HG02973 (cell line): ENCODE data around the gene CDS2.
A peak's percentile ranks its signal among the peaks of the same experiment; 100 is the strongest.
"Not testable (repeated sequence)": the region's sequence is repeated elsewhere in the genome, so short reads cannot be mapped to it uniquely, and the experiment has no call there.

Experiments
- ATAC-seq: cut with Tn5 transposase; IDR thresholded peaks from one replicate; pipeline ENCODE4 v1.9.1; 2021; ENCODE audit warnings: moderate library complexity; ENCODE audit not compliant: unreplicated experiment

Gene CDS2

DNA sequence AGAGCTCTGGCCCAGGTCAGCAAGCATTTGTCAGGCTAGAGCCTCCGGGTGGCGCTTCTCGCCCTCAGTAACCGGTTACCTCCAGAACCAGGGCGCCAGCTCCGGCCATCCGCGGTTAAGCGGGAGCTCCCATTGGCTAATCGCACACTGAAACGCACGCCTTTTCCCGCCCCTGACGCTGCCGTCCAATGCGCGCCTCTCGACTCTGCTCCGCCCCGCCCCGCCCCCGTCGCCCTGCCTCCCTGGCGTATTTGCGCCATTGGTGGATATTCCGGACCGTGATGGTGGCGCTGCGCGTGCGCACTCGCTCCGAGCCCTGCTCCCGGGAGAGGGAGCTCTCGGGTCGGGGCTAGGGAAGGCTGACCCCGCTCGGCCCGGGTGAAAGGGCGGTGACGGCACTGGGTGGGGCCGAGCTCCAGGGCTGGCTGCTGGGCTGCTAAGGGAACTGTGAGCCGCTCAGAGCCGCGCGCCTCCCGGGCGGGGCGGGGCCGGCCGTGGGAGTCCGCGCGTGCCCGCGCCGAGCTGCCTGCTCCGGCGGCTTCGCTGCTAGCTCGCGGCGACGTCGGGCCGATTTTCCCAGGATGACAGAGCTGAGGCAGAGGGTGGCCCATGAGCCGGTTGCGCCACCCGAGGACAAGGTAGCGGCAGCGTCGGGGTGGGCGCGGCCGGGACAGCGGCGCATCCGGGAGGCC is at the start of gene CDS2:
TSS of gene CDS2 (plus strand) at position 497 of the 692 bp plus-strand sequence. CDS start at position 582, 85 bp downstream.
- ATAC-seq = peak; percentile 81

DNA sequence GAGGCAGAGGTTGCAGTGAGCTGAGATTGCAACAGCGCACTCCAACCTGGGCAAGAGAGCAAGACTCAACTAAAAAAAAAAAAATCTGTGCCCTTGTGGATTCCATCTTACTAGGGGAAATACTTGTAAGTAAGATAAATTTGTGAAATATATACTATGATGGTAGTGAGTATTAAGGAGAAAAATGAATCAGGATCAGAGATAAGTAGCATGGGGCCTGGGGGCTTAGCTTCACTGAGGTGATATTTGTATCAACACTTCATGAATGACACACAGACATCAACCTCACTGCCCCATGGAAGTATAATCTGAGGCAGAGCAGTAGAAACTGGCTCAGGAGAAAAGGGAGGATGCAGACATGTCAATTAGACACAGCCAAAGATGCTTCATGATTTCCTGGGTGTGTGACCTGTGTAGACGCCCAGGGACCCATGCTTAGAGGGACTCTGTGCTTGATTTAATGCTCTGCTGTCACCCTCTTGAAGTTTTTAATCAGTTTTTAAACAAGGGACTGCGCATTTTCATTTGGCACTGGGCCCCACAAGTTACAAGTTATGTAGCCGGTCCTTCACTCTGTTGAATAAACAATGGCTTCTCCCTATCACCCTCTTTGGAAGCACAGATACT is 48.9 kb upstream of the CDS2 start:
- no peak for ATAC-seq

DNA sequence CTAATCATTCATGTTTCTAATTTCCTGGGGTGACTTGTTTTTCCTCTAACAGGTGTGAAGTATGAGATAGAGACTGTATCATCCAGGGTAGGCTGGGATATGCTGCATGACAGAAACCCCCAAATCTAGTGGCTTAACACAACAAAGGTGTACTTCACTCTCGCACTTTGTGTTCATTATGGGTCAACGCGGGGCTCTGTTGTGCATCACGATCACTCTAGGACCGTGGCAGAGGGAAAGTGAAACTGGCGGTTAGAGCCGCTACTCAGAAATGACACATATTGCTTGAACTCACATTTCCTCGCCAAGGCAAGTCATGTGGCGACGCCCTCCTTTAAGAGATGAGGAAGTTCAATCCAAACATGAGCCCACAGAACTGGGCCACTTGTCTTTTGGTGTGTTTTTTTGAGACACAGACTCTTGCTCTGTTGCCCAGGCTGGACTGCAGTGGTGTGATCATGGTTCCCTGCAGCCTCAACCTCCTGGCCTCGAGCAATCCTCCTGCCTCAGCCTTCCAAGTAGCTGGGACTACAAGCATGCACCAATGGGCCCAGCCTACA is 48.3 kb upstream of the CDS2 start:
- ATAC-seq = peak; percentile 82

DNA sequence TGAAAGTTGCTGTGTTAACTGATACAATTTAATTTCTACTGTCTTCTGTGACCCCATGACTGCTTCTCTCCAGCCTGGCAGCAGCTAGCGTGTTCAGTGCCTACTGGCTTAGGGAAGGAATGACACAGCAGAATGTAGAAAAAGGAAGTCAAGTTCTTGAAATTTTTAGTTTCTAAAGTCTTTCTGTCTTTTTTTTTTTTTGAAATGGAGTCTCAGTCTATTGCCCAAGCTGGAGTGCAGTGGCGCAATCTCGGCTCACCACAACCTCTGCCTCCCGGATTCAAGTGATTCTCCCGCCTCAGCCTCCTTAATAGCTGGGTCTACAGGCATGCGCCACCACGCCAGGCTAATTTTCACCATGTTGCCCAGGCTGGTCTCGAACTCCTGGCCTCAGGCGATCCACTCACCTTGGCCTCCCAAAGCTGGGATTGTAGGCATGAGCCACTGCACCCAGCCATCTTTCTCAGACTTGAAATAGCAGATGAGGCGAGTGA is 46.4 kb upstream of the CDS2 start:
- ATAC-seq = peak; percentile 30

DNA sequence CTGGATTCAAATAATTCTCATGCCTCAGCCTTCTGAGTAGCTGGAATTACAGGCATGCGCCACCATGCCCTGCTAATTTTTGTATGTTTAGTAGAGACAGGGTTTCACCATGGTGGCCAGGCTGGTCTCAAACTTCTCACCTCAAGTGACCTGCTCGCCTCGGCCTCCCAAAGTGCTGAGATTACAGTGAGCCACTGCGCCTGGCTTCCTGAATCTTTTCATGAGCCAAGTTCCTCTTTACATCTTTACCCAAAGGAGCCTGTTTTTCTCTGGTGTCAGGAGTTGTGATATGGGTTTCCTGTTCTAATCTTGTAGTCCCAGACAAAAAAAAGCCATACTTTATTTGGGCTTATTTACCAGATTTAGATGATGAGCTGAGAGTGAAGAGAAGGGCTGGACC is 41.4 kb upstream of the CDS2 start:
- no peak for ATAC-seq

DNA sequence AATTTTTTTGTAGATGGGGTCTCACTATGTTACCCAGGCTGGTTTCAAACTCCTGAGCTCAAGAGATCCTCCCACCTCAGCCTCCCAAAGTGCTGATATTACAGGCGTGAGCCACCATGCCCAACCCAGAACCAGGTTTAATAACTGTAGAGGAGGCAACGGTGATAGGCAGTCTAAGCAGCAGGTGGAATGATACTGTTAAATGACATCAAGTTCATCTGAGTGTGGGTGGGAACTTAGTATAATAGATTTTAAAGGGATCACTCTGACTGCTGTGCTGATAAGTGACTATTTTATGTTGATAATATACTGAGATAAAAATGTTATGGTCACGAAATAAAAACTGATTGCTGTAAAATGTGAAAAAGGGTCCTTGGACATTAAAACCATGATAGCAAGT is 38.1 kb upstream of the CDS2 start:
- ATAC-seq = no peak

DNA sequence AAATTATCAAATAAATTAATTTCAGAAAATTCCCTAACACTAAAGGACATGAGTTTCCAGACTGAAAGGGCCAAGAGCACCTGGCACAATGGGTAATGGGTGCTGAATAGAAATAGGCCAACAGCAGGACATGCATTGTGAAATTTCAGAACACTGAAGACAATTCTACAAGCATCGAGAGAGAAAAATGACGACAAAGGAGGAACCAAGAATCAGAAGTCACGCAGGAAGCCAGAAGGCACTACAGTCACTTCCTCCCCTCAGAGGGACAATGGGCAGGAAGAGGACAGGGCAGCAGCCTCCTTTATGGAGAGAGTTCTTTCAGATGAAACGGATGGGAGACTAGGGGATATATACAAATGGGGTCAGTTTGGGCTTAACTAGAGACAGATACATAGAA is 36.6 kb upstream of the CDS2 start:
- peak; percentile 72 for ATAC-seq

DNA sequence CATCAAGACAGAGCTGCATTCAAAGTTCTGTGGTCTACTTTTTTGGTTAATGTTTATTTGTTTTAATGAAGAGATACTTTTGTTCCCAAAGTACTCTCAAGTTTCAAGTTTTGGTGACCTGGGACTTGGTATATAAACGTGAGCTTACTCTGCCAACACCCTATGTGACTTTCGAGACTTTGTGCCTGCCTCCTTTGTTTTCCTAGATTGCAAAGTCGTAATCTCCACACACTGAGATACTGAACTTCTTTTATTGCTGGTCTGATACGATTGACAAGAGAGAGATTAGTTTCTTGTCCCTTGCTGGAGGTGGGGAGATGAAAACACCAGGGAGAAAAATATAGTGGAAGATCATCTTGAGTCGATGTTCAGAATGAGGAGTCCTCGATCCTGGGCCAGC is 34.9 kb upstream of the CDS2 start:
- no peak for ATAC-seq

DNA sequence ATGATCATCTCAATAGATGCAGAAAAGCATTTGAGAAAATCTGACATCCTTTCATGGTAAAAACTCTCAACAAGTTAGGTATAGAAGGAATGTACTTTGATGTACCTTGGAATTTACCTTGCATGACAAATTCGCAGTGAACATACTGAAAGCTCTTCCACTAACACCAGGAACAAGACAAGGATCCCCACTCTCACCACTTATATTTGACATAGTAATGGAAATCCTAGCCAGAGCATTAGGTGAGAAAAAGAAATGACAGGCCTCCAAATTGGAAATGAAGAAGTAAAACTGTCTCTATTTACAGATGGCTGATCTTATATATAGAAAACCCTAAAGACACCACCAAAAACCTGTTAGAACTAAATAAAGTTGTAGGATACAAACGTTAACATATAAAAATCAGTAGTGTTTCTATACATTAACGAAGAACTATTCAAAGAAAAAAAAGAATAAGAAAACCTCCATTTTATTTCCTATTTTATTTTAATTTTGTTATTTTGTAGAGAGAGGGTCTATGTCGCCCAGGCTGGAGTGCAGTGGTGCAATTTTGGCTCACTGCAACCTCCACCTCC is 34.0 kb upstream of the CDS2 start:
- no peak for ATAC-seq

DNA sequence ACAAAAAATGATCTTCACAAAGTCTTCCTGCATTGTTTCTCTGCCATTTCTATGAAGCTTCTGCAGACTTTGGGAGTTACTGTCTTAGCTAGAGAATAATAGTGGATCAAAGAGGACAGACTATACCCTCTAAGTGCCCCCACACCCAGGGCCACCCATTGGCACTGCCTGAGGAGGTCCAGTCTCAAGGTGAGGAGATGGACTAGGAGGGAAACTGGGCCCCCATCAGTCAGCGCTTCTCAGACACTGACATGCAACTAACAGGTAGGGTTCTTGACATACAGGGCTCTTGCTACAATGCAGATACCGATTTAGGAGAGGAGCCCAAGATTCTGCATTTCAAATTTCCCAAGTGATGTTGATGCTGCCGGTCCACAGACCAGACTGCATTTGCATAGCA is 31.4 kb upstream of the CDS2 start:
- no peak for ATAC-seq

DNA sequence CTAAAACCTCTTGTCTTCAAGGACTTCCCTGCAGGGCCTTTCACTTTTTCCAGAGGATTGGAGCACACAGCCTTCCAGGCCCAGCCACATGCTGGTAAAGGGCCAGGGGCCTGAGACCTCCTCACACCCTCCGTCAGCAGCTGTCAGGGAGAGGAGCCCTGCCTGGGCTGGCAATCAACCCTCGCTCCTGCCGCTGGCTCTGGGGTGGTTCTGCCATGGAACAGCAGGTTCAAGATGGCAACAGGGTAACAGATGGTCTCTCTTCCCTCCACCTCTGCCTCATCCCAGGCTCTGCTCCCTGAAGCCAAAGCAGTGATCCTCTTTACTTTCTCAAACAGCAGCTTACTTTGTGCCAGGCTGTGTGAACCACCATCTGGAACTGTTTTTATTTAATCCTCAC is 30.9 kb upstream of the CDS2 start:
- no peak for ATAC-seq

DNA sequence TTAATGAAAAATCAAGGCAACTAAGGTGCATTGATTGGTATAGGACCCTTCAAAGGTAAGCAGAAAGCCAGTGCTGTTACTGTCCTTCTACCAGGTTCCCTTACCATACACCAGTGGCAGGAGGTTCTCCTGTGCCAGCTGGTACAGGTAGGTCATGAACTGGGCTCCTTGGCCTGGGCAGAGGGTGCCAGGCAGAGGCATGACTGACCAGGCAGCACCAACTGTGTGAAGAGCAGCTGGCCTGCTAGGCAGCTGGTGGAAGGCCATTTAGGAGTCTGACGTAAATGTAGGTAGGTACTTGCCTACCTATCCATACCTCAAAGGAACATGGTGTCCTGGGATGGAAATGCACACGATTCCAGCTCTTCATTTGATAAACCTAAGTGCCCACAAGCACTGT is 30.3 kb upstream of the CDS2 start:
- no peak for ATAC-seq

DNA sequence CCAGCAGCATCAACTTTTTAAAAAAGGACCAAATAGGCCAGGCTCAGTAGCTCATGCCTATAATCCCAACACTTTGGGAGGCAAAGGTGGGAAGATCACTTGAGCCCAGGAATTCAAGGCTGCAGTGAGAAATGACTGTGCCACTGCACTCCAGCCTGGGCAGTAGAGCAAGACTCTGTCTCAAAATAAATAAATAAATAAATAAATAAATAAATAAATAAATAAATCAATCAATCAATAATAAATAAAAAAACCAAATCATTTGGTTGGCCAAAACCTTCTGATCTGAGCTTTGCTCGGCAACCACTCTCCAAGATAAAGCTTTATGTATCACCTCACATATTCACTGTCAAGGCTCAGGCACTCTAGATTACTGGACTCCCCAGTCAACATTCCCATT is 27.8 kb upstream of the CDS2 start:
- ATAC-seq = not testable (repeated sequence)

DNA sequence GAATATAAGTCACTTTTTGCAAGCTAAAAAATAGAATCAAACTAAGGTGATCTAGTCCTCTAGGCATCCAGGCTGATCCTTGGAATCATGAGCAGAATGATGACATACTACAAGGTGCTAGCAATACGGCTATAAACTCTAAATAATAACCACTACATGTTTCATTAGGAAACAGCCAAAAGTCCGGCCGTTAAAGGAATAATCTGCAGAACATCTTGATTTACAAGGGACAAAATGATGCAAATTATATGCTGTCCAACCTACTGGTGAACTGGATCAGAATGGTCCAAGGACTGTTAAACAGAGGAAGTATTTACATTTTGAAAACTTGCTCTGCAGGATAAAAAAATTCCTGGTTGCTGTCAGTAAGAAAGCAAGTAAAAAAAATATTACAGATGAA is 26.9 kb upstream of the CDS2 start:
- ATAC-seq = not testable (repeated sequence)

DNA sequence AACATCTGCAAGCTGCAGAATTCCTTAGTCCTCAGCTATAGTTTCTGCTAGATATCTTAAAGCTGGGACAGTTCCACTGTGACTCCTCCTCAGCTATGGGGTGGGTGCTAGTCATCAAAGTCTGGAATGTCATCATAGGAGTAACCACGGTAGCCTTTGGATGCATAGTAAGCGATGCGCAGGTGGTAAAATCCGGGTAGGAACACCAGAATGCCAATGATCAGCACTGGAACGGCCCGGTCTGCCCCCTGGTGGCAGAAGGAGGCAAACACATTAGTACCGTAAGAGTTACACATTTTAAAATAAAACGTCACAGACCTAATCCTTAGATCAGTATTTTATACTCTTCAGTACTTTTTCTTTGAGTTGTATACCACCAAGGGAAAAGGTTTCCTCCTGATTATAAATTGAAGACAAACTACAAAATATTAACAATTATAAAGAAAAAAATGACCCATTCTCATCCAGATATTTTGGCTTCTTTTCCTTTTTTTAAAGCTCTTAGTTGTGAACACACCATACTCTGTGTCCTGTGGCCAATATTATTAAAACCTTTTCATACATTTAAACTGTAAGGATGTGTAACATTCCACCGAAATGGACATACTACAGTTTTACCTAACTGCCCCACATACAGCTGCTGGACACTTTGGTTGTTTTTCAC is 26.0 kb upstream of the CDS2 start:
- ATAC-seq = no peak

DNA sequence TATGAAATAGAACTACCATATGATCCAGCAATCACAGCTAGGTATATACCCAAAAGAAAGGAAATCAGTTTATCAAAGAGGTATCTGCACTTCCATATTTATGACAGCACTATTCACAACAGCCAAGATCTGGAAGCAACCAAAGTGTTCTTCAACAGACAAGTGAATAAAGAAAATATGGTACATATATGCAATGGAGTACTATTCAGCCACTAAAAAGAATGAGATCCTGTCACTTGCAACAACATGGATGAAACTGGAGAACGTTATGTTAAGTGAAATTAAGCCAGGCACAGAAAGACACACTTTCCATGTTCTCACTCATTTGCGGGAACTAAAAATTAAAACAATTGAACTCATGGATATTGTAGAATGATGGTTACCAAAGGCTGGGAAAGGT is 22.3 kb upstream of the CDS2 start:
- ATAC-seq = no peak

DNA sequence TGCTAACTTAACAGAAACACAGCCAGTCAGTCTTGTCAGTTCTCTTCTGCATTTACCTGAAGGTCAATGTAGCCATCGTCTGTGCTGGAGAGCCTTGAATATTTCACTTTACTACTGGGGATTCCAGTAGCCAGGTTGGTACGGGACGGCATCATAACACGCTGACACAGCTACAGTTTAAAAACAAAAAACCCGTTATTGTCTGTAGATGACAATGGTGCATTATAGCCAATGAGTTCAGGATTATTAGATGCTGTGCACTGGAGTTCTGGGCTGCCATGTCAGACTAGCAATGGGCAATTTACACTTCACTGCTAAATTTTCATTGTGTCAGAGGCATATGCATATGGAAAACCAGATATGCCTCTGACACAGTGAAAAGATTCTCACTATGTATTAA is 17.5 kb upstream of the CDS2 start:
- ATAC-seq = no peak

DNA sequence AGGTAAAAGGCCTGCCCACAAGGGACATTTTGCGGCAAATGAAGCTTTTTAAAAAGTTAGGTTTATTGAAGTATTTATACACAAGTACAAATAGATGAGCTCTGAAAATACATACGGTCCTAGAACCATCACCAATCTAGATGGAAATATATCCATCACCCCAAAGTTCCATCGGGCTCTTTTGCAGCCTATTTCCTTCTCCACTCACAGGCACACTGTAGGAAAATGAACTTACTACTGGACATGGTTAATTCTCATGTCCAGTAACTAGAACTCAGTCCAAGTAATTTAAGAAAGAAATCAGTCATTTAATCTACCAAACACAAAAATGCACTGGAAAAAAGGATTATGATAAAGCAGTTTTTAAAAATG is 13.2 kb upstream of the CDS2 start:
- no peak for ATAC-seq

DNA sequence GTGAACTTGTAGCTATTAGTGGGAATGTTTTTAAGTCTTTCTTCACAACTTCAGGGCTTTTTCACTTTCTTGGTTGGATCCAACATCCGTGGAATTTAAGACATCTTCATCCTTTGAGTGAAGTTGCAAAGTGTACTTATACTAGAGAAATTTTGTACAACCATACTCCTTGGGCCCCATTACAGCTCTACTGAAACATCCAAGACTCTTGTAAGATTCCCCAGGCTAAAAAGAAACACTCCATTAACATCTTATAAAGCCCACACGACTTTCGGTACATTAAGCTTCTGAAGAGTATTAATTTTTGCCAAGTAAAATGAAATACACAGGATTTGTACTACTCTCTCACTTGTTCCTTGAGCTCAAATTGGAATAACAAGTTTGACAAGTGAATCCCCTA is 12.4 kb upstream of the CDS2 start:
- ATAC-seq = no peak

DNA sequence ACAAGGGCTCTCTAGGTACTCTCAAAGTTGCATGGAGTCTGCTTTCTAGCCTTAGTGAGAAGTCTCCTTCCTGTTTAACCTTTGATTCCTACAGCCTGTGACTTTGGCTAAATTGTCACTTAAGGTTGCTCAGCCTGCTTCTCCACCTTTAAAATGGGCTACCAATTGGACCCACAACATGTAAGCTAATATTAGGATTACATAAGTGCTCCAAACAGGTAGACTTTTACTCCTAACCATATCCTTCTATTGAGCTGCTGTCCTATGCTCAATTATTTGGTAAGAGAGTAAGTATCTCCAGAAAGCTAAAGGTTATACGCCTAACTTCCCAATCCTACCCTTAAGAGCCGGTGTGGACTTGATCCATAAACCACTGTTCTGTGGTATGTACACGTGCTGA is 9.9 kb upstream of the CDS2 start:
- ATAC-seq = no peak
